HL-60 (cell line): ENCODE results near the gene UBL4B.

Experiments used
- DNase-seq, 2 experiments: peaks; one replicate each; pipeline ENCODE4 v3.0.0-alpha.2; 2010 to 2020; ENCODE audit warnings: low read depth in 1 of 2, low spot score in 1 of 2
- H3K27ac ChIP-seq: fragments of 250-450 bp; sonication (Bioruptor Pico); replicated peaks from 2 replicates; pipeline ENCODE4 v1.5.1; 2020; ENCODE audit warnings: mild to moderate bottlenecking, moderate library complexity
- H3K27me3 ChIP-seq: fragments of 250-450 bp; sonication (Bioruptor Pico); 2 replicates; pipeline ENCODE4 v1.5.1; 2021; ENCODE audit warnings: mild to moderate bottlenecking, moderate library complexity; ENCODE audit not compliant: insufficient read depth, poor library complexity, severe bottlenecking
- H3K4me3 ChIP-seq: replicated peaks from 2 replicates; pipeline ENCODE4 v1.5.1; 2011; ENCODE audit warnings: mild to moderate bottlenecking, control low read depth, low read length; ENCODE audit not compliant: insufficient read depth
- GABPA ChIP-seq: IDR thresholded peaks from 2 replicates; pipeline ENCODE4 v1.6.1; 2012; ENCODE audit warnings: low read depth
- POLR2AphosphoS5 ChIP-seq: IDR thresholded peaks from 2 replicates; pipeline ENCODE4 v1.6.1; 2012; ENCODE audit warnings: low read depth
- SPI1 ChIP-seq: IDR thresholded peaks from 2 replicates; pipeline ENCODE4 v1.6.1; 2012; ENCODE audit warnings: low read depth, mild to moderate bottlenecking, borderline replicate concordance
- TF ChIP-seq, protein P1 (sequence below): IDR thresholded peaks from one replicate; pipeline ENCODE4 v1.5.1; 2011; ENCODE audit warnings: low read length, control low read depth, inconsistent platforms; ENCODE audit not compliant: insufficient read depth
- TF ChIP-seq, protein P2 (sequence below): IDR thresholded peaks from 2 replicates; pipeline ENCODE4 v1.6.1; 2012; ENCODE audit warnings: low read depth; ENCODE audit not compliant: insufficient replicate concordance

UBL4B gene

DNA sequence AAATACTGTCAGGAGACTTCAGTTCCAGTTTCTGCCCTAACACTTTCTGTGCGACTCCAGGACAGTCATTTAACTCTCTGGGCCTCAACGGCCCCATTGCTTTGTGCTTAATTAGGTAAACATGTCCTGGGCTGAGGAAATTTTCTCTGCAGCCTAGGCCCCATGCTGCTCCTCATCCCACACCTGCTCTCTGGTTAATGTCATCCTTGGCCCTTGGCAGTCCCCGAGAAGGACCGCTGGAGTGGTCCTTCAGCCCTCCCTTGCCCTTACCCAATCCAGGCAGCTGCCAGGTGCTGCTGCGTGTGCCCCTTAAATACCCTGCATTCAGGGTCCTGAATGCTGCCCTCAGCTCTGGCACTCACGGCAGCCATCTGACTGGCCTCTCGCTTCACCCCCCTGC lies 18.7 kb downstream of the UBL4B start:
- peaks cover 19% of the 10 kb centered on the region for H3K27me3 ChIP-seq
- TF ChIP-seq SPI1 (no peak), GABPA (no peak), POLR2AphosphoS5 (no peak)
- TF ChIP-seq, protein P1, sequence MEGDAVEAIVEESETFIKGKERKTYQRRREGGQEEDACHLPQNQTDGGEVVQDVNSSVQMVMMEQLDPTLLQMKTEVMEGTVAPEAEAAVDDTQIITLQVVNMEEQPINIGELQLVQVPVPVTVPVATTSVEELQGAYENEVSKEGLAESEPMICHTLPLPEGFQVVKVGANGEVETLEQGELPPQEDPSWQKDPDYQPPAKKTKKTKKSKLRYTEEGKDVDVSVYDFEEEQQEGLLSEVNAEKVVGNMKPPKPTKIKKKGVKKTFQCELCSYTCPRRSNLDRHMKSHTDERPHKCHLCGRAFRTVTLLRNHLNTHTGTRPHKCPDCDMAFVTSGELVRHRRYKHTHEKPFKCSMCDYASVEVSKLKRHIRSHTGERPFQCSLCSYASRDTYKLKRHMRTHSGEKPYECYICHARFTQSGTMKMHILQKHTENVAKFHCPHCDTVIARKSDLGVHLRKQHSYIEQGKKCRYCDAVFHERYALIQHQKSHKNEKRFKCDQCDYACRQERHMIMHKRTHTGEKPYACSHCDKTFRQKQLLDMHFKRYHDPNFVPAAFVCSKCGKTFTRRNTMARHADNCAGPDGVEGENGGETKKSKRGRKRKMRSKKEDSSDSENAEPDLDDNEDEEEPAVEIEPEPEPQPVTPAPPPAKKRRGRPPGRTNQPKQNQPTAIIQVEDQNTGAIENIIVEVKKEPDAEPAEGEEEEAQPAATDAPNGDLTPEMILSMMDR: no peak
- TF ChIP-seq, protein P2, sequence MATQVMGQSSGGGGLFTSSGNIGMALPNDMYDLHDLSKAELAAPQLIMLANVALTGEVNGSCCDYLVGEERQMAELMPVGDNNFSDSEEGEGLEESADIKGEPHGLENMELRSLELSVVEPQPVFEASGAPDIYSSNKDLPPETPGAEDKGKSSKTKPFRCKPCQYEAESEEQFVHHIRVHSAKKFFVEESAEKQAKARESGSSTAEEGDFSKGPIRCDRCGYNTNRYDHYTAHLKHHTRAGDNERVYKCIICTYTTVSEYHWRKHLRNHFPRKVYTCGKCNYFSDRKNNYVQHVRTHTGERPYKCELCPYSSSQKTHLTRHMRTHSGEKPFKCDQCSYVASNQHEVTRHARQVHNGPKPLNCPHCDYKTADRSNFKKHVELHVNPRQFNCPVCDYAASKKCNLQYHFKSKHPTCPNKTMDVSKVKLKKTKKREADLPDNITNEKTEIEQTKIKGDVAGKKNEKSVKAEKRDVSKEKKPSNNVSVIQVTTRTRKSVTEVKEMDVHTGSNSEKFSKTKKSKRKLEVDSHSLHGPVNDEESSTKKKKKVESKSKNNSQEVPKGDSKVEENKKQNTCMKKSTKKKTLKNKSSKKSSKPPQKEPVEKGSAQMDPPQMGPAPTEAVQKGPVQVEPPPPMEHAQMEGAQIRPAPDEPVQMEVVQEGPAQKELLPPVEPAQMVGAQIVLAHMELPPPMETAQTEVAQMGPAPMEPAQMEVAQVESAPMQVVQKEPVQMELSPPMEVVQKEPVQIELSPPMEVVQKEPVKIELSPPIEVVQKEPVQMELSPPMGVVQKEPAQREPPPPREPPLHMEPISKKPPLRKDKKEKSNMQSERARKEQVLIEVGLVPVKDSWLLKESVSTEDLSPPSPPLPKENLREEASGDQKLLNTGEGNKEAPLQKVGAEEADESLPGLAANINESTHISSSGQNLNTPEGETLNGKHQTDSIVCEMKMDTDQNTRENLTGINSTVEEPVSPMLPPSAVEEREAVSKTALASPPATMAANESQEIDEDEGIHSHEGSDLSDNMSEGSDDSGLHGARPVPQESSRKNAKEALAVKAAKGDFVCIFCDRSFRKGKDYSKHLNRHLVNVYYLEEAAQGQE: no peak
- no peak overlapping the region for H3K4me3 ChIP-seq
- DNase-seq: no peak
- H3K27ac ChIP-seq: no peak overlapping the region

DNA sequence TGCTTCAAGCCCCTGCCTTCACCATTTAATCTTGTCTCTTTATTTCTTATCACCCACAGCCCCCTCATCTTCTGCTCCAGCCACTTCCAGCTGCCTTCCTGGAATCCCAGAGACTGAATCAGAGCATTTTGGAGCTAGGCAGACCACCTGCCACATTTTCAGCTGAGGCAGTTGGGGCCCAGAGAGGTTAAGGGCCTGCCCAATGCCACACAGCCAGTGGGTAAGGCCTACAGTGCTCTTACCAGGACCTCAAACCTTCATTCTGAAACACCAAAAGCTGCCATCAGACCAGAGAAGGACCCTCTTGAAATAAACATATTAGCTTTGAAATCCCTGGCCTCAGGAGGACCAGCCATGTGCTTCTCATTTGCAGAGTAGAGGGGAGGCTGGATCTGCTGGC lies 20.4 kb downstream of the UBL4B start:
- H3K4me3 ChIP-seq: no peak overlapping the region
- TF ChIP-seq SPI1 (no peak), GABPA (no peak), POLR2AphosphoS5 (no peak)
- TF ChIP-seq, protein P1: no peak
- TF ChIP-seq, protein P2: no peak
- peaks cover 28% of the 10 kb centered on the region for H3K27me3 ChIP-seq
- H3K27ac ChIP-seq: no peak overlapping the region
- no peak for DNase-seq

DNA sequence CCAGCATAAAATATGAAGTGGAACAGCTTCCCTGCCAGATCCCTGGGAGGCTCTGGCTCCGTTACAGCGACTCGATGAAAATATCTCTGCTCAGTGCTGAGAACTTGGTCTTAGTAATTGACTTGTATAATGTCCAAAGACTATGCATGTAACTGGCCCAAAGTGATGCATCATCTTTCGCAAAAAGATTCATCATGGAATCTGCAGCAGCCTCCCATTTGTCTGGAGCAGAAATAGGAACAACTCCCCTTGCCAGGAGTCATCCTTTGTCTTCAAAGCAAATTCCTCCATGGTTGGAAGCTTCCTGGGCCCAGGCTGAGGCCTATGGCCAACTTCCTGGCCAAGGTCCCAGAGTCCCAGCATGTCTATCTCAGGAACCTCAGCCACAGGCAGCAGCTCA lies 21.2 kb downstream of the UBL4B start:
- TF ChIP-seq GABPA (no peak), POLR2AphosphoS5 (no peak), SPI1 (no peak)
- TF ChIP-seq, protein P2: no peak
- TF ChIP-seq, protein P1: no peak
- no peak overlapping the region for H3K4me3 ChIP-seq
- DNase-seq: no peak
- H3K27me3 ChIP-seq: peaks cover 33% of the 10 kb centered on the region
- H3K27ac ChIP-seq: no peak overlapping the region
